ENCODE measurements around the gene CMTM4.

GRCh38 chr16:66717112-66717675 lies 20.7 kb upstream of the CMTM4 start:
- no peak for TF ChIP-seq JUND (IDR thresholded peaks at IDR 0.05; ENCODE audit: low read length)
- TF ChIP-seq CTCF (IDR thresholded peaks at IDR 0.05; ENCODE audit: control extremely low read depth in 1 of 3, insufficient read depth in 1 of 3, low read depth in 1 of 3, low read length in 3 of 3), result peak; percentile 57 to 90 (median 88)
- no peak for TF ChIP-seq TCF12 (IDR thresholded peaks at IDR 0.05; ENCODE audit: low read depth, low read length)
- TF ChIP-seq YY1 (IDR thresholded peaks at IDR 0.05; ENCODE audit: low read depth, low read length), result no peak
- TF ChIP-seq RAD21 (IDR thresholded peaks at IDR 0.05 in 1 of 2, conservative IDR thresholded peaks at IDR 0.05 in 1 of 2; ENCODE audit: low read depth in 2 of 2, low read length in 2 of 2), result peak; percentile 55 to 64

Data from H1 (cell line).